Type B pancreatic cell (in vitro differentiated cells): Measurements from ENCODE around the gene CDC73. TPM values are rescaled to one million over a fixed set of nuclear protein-coding genes. Genes with fewer than 3 reads are reported as not detected.

Experiments used
- DNase-seq: peaks from one replicate; pipeline ENCODE4 v3.0.0; 2021; ENCODE audit warnings: mixed read lengths; ENCODE audit not compliant: unreplicated experiment; ENCODE audit errors: extremely low spot score
- H3K27ac Mint-ChIP-seq: 2 replicates; pipeline ENCODE4 v1.8.0; 2021; ENCODE audit warnings: mild to moderate bottlenecking, mixed read lengths
- H3K27me3 Mint-ChIP-seq: 2 replicates; pipeline ENCODE4 v1.8.0; 2021; ENCODE audit warnings: mixed read lengths
- H3K36me3 Mint-ChIP-seq: 2 replicates; pipeline ENCODE4 v1.8.0; 2021; ENCODE audit warnings: mixed read lengths
- H3K4me1 Mint-ChIP-seq: one replicate; pipeline ENCODE4 v1.8.0; 2021; ENCODE audit warnings: mixed read lengths; ENCODE audit not compliant: unreplicated experiment
- H3K4me3 Mint-ChIP-seq: 2 replicates; pipeline ENCODE4 v1.8.0; 2021; ENCODE audit warnings: mild to moderate bottlenecking, mixed read lengths
- H3K9me3 Mint-ChIP-seq: 2 replicates; pipeline ENCODE4 v1.8.0; 2021; ENCODE audit warnings: mixed read lengths
- total RNA-seq: library from RNA; stranded (reverse); gene quantifications from 2 replicates; pipeline ENCODE4 v1.2.1, GENCODE V29; 2021; ENCODE audit warnings: low replicate concordance
- TF ChIP-seq, protein P1 (sequence below): fragments of 200-600 bp; sonication (generic); conservative IDR thresholded peaks from 2 replicates; pipeline ENCODE4 v1.5.0; 2021; ENCODE audit warnings: antibody characterized with exemption, mild to moderate bottlenecking

The CDC73 gene
- total RNA-seq, 1 donor from 2014 or later: 57.5 TPM

DNA sequence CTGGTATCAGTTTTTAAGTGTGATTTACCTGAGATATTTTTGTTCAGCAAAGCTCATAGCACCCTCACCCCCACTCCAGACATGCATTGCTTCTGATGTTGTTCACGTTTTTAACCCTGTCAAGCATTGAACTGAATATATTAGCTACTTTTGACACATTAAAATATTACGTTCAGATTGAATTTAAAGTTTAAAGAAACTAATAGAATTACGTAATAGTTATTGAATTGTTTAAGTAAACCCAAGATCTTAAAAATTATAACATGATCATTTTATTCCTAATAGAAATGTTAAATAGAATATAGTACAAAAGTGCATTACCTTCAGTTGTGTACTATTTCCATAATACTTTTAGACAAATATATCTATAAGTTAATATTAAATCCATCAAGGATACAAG lies 35.5 kb upstream of the CDC73 start:
- Mint-ChIP-seq H3K4me1 (no peaks in the 10 kb centered on the region), H3K27me3 (no peaks in the 10 kb centered on the region), H3K4me3 (no peak overlapping the region), H3K36me3 (peaks cover 19% of the 10 kb centered on the region), H3K27ac (no peak overlapping the region), H3K9me3 (no peaks in the 10 kb centered on the region)
- TF ChIP-seq, protein P1, sequence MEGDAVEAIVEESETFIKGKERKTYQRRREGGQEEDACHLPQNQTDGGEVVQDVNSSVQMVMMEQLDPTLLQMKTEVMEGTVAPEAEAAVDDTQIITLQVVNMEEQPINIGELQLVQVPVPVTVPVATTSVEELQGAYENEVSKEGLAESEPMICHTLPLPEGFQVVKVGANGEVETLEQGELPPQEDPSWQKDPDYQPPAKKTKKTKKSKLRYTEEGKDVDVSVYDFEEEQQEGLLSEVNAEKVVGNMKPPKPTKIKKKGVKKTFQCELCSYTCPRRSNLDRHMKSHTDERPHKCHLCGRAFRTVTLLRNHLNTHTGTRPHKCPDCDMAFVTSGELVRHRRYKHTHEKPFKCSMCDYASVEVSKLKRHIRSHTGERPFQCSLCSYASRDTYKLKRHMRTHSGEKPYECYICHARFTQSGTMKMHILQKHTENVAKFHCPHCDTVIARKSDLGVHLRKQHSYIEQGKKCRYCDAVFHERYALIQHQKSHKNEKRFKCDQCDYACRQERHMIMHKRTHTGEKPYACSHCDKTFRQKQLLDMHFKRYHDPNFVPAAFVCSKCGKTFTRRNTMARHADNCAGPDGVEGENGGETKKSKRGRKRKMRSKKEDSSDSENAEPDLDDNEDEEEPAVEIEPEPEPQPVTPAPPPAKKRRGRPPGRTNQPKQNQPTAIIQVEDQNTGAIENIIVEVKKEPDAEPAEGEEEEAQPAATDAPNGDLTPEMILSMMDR: no peak
- no peak for DNase-seq

DNA sequence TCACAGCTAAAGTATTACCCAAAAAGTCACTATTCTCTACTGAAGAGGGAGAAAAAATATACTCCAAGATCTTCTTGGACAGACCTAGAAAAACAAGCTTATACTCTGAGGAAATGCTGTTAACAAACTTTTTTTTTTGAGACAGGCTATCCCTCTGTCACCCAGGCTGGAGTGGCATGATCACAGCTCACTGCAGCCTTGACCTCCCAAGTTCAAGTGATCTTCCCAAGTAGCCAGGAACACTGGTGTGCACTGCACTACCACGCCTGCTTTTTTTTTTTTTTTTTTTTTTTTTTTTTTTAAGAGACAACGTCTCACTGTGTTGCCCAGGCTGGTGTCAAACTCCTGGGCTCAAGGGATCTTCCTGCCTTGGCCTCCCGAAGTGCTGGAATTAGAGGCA lies 33.9 kb upstream of the CDC73 start:
- Mint-ChIP-seq H3K27ac (no peak overlapping the region), H3K27me3 (no peaks in the 10 kb centered on the region), H3K4me1 (no peaks in the 10 kb centered on the region), H3K4me3 (no peak overlapping the region), H3K9me3 (no peaks in the 10 kb centered on the region), H3K36me3 (peaks cover 14% of the 10 kb centered on the region)
- TF ChIP-seq, protein P1: no peak
- DNase-seq: no peak

DNA sequence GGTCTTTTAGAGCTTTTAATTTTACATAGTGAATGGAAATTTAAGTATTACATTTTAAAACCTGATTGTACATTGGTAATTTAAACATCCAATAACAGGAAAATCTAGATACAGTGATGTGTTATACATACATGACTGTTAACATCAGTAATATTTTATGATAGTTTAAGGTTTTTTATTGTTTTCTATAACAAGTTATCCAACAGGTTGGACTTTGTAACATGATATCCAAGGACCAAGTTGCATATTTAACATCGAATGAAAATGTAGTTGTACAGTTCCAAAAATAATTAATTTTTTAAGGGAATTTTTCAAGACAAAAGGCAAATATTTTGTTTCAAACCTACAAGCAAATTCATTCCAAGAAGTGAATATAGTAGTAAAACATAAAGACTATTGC lies 31.0 kb upstream of the CDC73 start:
- Mint-ChIP-seq H3K27me3 (no peaks in the 10 kb centered on the region), H3K9me3 (no peaks in the 10 kb centered on the region), H3K36me3 (peaks cover 4% of the 10 kb centered on the region), H3K4me1 (no peaks in the 10 kb centered on the region), H3K27ac (no peak overlapping the region), H3K4me3 (no peak overlapping the region)
- DNase-seq: no peak
- TF ChIP-seq, protein P1: no peak

DNA sequence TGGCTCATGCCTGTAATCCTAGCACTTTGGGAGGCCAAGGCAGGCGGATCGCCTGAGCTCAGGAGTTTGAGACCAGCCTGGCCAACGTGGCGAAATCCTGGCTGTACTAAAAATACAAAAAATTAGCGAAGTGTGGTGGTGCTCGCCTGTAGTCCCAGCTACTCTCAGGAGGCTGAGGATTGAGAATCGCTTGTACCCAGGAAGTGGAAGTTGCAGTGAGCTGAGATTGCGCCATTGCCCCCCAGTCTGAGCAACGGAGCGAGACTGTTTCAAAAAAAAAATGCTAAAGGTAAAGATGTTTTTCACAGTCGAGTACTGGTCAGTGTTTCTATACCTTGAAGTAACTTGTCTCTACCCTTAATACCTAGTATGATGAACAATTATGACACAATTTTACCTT lies 27.7 kb upstream of the CDC73 start:
- H3K4me1 Mint-ChIP-seq: no peaks in the 10 kb centered on the region
- H3K9me3 Mint-ChIP-seq: no peaks in the 10 kb centered on the region
- no peak overlapping the region for H3K4me3 Mint-ChIP-seq
- TF ChIP-seq, protein P1: no peak
- H3K27me3 Mint-ChIP-seq: no peaks in the 10 kb centered on the region
- H3K27ac Mint-ChIP-seq: no peak overlapping the region
- H3K36me3 Mint-ChIP-seq: peaks cover 9% of the 10 kb centered on the region
- DNase-seq: no peak

DNA sequence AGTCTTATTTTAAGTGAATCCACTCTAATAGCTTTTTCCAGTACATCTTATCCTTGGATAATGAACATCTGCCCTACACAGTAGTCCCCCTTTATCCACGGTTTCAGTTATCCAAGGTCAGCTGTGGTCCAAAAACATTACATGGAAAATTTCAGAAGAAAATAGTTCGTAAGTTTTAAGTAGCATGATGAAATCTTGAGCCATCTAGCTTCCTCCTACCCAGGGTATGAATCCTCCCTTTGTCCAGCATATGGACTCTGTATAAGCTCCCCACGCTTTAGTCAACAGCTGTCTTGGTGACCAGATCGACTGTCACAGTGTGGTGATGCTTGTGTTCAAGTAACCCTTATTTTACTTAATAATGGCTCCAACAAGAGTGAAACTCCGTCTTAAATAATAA lies 19.2 kb upstream of the CDC73 start:
- TF ChIP-seq, protein P1: no peak
- Mint-ChIP-seq H3K9me3 (no peaks in the 10 kb centered on the region), H3K36me3 (no peaks in the 10 kb centered on the region), H3K27me3 (no peaks in the 10 kb centered on the region), H3K4me3 (no peak overlapping the region), H3K4me1 (peaks cover 22% of the 10 kb centered on the region), H3K27ac (no peak overlapping the region)
- no peak for DNase-seq
